Measurements from ENCODE around the gene SSNA1.

Gene SSNA1, protein sequence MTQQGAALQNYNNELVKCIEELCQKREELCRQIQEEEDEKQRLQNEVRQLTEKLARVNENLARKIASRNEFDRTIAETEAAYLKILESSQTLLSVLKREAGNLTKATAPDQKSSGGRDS

DNA sequence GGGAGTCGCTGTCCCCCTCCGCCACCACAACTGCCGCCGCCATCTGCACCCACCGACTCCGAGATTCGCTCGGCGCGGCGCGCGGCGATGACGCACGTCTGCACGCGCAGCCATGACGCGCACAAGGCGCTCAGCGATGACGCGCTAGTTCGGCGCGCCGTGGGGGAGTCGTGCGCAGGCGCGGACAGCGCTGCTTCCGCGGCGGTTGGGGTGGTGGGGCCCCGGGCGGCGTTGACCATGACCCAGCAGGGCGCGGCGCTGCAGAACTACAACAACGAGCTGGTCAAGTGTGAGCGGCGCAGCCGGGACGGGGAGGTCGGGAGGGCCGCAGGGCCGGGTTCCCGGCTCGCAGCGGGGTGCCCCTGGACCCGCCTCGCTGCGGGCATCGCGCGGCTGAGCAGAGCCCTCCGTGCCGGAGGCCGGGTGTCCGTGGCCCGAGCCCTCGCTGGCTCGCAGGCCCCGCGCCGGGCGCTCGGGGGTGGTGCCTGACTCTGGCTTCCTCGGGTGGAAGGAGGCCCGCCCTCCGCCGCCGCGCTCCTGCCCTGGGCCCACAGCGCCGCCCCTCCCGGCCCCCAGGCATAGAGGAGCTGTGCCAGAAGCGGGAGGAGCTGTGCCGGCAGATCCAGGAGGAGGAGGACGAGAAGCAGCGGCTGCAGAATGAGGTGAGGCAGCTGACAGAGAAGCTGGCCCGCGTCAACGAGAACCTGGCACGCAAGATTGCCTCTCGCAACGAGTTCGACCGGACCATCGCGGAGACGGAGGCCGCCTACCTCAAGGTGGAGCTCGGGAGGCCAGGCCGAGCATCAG lies at the start of gene SSNA1, which contains the start of gene ANAPC2:
TSS of gene SSNA1 (plus strand) at position 187 of the 807 bp plus-strand sequence. CDS start at position 238, 51 bp downstream.
TSS of gene ANAPC2 (minus strand) at position 71 of the 807 bp plus-strand sequence. CDS start at position 43, 28 bp downstream.
- in situ Hi-C loops (cut with MboI; ENCODE audit: low sequenced_read_pairs), result no loop called here

DNA sequence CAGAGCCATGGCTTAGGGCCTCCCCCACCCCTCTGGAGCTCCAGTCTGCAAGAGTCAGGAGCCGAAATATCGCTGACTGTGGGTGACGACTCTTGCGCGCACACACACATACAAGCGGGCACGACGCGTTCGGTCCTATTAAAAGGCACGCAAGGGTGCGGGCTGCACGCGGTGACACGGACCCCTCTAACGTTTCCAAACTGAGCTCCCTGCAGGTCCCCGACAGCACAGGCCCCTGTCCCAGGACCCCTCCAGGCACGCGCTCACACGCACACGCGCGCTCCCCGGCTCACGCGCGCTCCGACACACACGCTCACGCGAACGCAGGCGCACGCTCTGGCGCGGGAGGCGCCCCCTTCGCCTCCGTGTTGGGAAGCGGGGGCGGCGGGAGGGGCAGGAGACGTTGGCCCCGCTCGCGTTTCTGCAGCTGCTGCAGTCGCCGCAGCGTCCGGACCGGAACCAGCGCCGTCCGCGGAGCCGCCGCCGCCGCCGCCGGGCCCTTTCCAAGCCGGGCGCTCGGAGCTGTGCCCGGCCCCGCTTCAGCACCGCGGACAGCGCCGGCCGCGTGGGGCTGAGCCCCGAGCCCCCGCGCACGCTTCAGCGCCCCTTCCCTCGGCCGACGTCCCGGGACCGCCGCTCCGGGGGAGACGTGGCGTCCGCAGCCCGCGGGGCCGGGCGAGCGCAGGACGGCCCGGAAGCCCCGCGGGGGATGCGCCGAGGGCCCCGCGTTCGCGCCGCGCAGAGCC lies 49.6 kb upstream of the SSNA1 start, which contains the start of gene GRIN1:
TSS of gene GRIN1 (plus strand) at position 433 of the 746 bp plus-strand sequence. CDS start 333 bp downstream, outside the sequence.
- in situ Hi-C loops (cut with MboI; ENCODE audit: low sequenced_read_pairs), result no loop called here

DNA sequence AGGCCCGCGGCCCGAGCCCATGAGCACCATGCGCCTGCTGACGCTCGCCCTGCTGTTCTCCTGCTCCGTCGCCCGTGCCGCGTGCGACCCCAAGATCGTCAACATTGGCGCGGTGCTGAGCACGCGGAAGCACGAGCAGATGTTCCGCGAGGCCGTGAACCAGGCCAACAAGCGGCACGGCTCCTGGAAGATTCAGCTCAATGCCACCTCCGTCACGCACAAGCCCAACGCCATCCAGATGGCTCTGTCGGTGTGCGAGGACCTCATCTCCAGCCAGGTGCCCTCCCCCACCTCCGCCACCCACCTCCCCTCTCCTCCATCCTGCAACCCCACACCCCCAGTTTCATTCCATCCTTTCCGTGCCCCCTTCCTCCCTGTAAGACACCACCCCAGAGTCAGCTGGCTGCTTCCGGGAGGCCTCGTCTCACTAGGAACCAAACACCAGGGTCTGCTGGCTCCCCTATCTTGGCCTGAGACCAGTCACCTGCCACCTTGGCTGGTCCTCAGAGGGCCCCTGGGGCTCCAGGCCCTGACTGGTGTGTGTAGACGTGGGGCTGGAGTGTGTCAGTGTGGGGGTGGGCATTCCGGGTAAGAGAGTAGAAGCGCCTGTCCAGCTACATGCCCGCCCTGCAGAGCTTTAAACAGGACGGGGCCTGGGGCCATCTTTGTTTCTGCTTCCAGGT lies 48.9 kb upstream of the SSNA1 start:
- in situ Hi-C loops (cut with MboI; ENCODE audit: low sequenced_read_pairs), result no loop called here

DNA sequence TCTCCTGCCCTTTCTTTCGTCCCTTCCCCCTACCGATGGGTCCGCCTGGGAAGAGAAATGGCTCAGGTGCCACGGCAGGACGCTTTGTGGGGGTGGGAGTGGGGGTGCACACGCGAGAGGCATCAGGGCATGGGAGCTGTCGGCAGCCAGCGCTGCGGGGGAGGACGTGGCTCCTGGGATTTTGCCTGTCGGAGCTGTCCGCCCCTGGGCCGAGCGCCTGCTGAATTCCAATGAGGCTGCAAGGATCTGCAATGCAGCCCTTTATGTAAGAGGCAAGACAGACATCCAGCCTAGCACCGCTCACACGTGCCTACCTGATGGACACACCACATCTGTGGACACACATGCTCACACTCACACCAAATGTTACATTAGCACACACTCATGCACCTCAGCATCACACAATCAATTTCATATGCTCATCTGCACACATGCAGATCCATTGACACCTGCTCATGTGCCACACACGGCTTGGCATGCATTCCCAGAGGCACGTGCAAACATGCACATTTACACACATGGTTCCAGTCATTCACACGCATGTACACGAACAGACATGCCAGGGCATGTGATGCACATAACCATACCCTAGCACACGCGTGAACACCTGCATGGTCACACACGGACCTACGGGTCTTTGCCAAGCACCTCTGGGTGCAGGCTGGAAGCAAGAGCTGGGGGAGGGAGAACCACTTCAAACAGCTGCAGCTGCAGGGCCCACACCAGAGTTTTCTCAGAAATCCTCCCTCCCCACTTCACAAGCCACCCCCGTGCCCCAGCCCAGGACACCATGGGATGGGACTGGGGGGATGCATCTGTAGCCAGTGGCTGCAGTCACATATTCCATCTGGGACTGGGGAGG lies 48.1 kb upstream of the SSNA1 start:
- in situ Hi-C loops (cut with MboI; ENCODE audit: low sequenced_read_pairs), result no loop called here

DNA sequence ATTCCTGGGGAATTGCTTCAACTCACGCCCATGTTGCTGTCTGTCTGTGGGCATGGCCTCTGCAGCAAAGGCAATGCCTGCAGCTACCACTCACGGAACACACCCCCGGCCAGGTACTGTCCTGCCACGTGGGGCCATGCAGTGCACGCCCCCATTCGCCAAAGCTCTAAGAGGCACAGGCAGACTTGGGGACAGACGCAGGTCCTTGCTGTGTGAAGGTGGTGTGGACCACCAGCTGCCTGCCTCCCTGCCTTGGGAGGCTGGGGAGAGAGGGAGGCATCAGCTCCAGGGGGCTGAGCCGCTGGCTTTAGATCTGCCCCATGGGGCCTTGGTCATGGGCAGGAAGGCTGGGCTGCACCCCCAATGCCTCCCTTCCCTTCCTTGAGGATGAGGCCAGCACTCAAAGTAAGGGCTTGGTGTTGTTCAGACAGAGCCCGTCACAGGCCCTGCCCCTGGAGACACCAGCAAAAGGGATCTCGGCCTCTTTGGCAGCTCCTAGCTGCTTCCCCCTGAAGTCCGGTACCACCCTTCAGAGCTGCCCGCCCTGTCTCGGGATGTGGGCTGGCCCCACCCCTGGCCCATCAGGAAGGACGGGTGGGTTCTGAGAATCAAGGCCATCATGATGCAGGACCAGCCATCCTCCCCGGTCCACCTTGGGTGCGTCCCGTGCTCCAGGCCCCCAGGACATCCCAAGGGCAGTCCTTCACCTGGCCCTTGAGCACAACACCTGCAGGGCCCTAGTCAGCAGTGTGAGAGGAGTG lies 47.2 kb upstream of the SSNA1 start:
- in situ Hi-C loops (cut with MboI; ENCODE audit: low sequenced_read_pairs), result no loop called here

DNA sequence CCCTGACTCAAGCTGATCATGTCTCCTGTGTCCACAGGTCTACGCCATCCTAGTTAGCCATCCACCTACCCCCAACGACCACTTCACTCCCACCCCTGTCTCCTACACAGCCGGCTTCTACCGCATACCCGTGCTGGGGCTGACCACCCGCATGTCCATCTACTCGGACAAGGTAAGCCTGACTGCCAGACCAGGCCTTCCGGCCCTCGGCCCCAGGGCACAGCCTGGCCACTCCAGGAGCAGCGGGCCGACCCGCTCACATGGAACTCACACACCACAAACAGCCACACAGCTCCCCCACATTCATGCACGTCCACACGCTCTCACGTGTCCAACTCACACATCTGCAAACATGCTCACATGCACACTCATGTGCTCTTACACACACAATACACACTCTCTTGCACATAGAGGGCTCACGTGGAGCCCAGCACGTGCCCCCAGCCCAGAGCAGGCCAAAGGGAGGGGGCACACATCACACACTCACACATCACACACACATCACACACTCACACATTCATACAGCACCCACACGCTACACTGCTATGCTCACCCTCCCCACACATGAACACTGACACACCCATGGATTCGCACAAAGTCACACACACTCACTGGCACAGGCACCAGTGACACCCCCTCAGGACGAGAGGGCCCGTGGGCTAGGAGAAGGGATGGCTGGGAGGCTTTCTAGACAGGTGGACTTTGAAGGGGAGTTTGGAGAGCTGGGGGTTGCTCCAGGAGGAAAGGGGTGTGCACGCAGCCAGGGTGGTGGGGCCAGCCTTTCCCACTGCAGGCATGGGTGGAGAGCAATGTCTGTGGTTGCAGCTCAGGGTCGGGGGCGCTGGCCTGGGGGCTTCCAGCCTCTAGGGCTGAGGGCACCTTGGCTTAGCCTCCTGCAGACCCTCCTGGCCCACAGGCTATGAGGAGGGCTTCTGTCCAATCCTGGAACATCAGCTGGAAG lies 46.2 kb upstream of the SSNA1 start:
- in situ Hi-C loops (cut with MboI; ENCODE audit: low sequenced_read_pairs), result no loop called here

DNA sequence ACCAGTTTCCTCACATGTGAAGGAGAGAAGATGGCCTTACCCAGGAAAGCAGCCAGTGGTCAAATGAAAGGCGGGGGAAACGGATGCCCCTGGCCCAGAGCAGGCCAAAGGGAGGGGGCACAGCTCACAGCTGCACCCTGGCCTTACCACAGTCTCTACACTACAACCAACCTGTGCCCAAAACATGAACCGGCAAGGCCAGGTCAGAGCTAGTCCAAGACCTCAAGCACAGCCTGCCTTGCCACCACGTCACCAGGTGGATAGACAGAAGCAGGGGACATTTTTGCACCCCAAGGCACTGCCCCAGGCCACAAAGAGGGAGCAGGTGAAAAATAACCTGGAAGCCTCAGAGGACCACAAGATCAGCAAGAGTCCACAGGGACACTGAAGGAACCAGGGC lies 45.0 kb upstream of the SSNA1 start:
- in situ Hi-C loops (cut with MboI; ENCODE audit: low sequenced_read_pairs), result no loop called here

DNA sequence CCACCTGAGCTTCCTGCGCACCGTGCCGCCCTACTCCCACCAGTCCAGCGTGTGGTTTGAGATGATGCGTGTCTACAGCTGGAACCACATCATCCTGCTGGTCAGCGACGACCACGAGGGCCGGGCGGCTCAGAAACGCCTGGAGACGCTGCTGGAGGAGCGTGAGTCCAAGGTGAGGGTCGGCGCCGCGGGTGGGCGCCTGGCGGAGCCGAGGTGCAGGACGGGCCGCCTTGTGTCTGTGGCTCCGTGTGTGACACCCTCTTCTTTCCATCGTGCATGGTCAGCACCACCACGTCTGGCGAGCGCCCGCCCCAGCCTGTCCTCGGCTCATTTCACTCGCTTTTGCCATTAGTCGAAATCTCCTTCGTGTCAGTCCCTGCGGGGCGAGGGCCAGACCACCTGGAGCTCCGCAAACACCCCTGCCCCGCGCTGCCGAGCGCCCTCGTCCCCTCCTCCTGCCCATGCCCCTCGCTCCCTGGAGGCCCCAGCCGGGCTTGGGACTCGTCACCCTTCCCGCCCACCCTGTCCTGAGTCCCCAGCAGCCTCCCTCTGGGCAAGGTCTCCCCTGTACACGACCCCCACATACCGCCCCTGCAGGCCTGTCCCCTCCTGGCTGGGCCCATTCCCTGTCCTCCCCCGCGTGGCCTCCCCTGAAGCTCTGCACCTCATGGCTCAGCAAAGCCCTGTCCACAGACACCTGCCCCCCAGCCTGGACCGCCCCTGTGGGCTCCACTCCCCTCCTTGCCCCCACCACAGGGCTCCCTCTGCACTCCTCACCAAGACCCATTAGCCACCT lies 42.5 kb upstream of the SSNA1 start:
- in situ Hi-C loops (cut with MboI; ENCODE audit: low sequenced_read_pairs), result no loop called here

DNA sequence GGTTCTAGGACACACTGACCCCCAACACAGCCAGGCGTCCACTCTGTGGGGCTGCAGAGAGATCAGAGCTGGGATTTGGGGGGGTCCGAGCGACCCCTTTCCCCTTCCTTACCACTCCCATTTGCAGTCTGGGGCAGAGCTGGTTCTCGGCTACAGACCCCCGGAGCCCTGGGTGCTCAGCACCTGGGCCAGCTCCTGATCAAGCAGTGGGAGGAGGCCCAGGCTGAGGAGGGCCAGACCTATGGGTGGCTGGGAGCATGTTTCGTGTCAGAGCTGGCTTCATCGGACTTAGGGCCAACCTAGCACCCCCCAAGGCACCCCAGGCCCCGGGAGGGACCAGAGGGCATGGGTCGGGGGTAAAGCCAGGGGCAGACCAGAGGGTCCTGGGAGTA lies 42.0 kb upstream of the SSNA1 start:
- in situ Hi-C loops (cut with MboI; ENCODE audit: low sequenced_read_pairs), result no loop called here

DNA sequence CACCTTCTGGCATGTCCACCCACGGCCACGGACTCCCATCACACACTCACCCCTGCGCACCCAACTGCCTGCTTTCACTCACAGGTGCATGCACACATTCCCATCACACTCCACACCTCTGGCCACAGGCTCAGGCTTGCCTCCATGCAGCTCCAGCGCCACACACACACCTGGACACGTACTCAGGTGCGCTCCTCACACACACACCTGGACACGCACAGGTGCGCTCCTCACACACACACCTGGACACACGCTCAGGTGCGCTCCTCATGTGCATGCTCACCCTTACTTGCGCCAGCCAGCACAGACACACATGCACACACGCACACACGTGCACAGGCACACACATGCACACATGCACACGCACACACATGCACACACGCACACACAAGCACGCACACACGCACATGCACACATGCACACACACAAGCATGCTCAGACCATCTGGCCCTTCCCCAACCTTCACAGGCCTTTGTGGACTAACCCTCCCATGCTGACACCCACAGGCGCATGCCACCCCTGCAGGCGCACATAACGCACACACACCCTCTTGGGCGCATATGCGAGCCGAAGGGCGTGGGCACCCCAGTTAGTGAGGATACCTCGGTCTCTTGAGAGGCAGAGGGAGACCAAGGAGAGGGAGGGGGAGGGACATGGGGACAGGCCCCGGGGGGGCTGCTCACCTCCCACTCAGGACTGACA lies 41.2 kb upstream of the SSNA1 start:
- in situ Hi-C loops (cut with MboI; ENCODE audit: low sequenced_read_pairs), result no loop called here

DNA sequence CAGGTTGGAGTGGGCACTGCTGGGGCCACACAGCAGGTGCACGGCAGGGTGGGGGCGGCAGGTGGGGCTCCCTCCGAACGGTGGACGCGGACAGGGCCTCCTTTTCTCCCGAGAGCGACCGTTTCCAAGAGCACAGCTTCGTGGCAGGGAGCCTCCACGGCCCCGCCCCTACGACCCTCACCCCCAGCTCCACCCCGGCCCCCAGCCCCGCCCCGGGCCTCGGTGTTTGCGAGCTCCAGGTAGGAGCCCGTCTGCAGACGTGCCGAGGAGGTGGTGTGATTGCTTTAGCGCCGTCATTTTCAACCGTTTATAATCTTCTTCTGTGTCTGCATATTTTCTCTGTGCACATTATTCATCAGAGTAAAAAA lies 40.7 kb upstream of the SSNA1 start:
- in situ Hi-C loops (cut with MboI; ENCODE audit: low sequenced_read_pairs), result no loop called here

DNA sequence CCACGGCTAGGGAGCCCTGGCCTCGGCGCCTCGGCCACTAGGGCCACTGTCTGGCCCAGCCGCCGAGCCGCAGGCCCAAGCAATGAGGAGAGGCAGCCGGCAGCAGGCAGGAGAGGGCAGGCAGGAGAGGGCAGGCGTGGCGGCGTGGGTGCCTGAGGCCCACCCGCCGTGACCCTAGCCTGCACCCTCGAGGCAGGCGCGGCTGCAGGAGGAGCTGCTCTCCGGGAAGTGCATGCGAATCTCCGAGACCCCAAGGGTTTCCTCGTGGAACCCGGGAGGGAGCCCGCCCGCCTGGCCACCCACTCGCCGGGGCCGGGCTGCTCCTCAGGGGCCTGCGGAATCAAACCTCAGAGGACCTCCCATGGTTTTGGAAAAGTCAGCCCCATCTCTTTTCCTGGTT lies 40.2 kb upstream of the SSNA1 start:
- in situ Hi-C loops (cut with MboI; ENCODE audit: low sequenced_read_pairs), result no loop called here

DNA sequence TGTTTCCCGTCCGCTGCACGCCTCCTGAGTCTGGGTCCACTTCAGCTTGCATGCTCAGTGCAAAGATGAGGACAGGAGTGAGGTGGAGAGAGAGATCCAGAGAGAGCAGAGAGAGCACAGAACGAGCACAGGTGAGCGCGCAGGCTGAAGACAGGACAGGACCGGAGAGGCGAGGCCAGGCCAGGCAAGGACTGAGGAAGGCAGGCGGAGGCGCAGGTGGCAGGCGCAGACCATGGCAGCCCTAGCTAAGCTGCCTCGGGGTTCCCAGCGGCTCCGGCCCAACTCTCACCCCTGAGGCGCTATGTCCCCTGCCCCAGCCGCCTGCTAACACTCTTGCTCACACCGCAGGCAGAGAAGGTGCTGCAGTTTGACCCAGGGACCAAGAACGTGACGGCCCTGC lies 39.8 kb upstream of the SSNA1 start:
- in situ Hi-C loops (cut with MboI; ENCODE audit: low sequenced_read_pairs), result no loop called here

DNA sequence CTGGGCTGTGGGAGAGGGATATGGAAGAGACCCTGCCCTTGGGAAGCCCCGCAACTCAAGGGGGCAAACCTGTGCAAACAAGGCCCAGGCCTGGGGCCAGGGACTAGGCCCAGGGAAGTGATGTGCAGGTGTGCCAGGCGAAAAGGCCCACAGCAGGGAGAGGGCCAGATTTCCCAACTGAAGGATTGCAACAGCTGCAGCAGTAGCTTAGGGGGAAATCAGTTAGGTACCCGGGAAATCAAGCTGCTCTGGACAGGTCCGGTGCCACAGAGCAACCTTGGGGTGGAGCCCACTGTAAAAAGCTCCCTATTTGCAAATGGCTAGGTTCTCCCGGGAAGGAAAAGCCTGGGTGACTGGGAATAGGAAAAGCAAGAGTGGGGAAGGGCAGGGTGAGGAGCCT lies 39.1 kb upstream of the SSNA1 start:
- in situ Hi-C loops (cut with MboI; ENCODE audit: low sequenced_read_pairs), result no loop called here

DNA sequence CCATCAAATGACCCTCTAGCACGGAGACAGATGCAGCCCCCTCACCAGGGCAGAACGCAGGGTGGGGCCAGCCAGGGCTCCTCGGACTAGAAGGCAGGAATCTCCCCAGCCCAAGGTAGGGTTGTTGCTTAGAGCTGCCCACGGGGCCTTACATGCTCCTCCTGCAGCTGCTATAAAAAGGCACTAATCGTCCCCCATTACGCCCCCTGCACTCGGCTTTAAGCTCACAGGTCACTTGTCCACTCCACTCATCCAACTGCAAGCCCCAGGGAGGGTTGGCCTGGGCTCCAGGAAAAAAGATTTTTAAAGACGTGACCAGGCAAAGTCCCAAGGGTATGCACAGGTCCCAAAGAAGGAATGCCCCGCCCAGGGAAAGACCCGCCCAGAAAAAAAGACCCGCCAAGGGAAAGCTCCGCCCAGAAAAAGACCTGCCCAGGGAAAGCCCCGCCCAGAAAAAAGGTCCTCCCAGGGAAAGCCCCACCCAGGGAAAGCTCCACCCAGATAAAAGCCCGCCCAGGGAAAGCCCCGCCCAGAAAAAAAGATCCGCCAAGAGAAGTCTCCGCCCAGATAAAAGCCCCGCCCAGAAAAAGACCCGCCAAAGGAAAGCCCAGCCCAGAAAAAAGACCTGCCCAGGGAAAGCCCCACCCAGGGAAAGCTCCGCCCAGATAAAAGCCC lies 38.4 kb upstream of the SSNA1 start:
- in situ Hi-C loops (cut with MboI; ENCODE audit: low sequenced_read_pairs), result no loop called here

DNA sequence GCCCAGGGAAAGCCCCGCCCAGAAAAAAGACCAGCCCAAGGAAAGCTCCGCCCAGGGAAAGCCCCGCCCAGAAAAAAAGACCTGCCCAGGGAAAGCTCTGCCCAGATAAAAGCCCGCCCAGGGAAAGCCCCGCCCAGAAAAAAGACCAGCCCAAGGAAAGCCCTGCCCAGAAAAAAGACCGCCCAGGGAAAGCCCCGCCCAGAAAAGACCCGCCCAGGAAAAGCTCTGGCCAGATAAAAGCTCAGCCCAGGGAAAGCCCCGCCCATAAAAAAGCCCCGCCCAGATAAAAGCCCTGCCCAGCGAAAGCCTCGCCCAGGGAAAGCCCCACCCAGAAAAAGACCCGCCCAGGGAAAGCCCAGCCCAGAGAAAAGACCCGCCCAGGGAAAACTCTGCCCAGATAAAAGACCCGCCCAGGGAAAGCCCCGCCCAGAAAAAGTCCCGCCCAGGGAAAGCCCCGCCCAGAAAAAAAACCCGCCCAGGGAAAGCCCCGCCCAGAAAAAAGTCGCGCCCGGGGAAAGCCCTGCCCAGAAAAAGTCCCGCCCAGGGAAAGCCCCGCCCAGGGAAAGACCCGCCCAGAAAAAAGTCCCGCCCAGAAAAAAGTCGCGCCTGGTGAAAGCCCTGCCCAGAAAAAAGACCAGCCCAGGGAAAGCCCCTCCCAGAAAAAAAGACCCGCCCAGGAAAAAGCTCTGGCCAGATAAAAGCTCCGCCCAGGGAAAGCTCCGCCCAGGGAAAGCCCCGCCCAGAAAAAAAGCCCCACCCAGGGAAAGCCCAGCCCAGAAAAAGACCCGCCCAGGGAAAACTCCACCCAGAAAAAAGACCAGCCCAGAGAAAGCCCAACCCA lies 37.6 kb upstream of the SSNA1 start:
- in situ Hi-C loops (cut with MboI; ENCODE audit: low sequenced_read_pairs), result no loop called here
